Astrocyte (in vitro differentiated cells and primary cell): Measurements from ENCODE around the gene COLQ. TPM values are rescaled to one million over a fixed set of nuclear protein-coding genes. Genes with fewer than 3 reads are reported as not detected.

ENCODE experiments used
- DNase-seq: peaks from one replicate; pipeline ENCODE4 v3.0.0-alpha.2; 2010; ENCODE audit warnings: low read depth
- FAIRE-seq: peaks from 2 replicates; lab custom pipeline; 2011; peaks lifted over from hg19 to GRCh38; lab: Jason Lieb, UNC
- H2AFZ ChIP-seq: 2 replicates; pipeline ENCODE4 v1.6.0; 2012; ENCODE audit warnings: low read depth, low read length, inconsistent platforms
- H3K27ac ChIP-seq: 2 replicates; pipeline ENCODE4 v1.5.1; 2011; ENCODE audit warnings: low read depth, low read length, inconsistent platforms
- H3K27me3 ChIP-seq: 2 replicates; pipeline ENCODE4 v1.6.0; 2011; ENCODE audit warnings: low read length, inconsistent platforms; ENCODE audit not compliant: insufficient read depth
- H3K36me3 ChIP-seq: 2 replicates; pipeline ENCODE4 v1.5.1; 2011; ENCODE audit warnings: low read length, inconsistent platforms; ENCODE audit not compliant: insufficient read depth
- H3K4me1 ChIP-seq: 2 replicates; pipeline ENCODE4 v1.5.1; 2011; ENCODE audit warnings: low read length, inconsistent platforms; ENCODE audit not compliant: insufficient read depth
- H3K4me2 ChIP-seq: 2 replicates; pipeline ENCODE4 v1.6.0; 2012; ENCODE audit warnings: low read length, inconsistent platforms
- H3K4me3 ChIP-seq: 2 replicates; pipeline ENCODE4 v1.5.1; 2011; ENCODE audit warnings: low read depth, mild to moderate bottlenecking, low read length, inconsistent platforms; ENCODE audit not compliant: insufficient read depth
- H3K79me2 ChIP-seq: 2 replicates; pipeline ENCODE4 v1.6.0; 2012; ENCODE audit warnings: mild to moderate bottlenecking, low read length, inconsistent platforms; ENCODE audit not compliant: insufficient read depth
- H3K9ac ChIP-seq: 2 replicates; pipeline ENCODE4 v1.6.0; 2012; ENCODE audit warnings: mild to moderate bottlenecking, low read length, inconsistent platforms
- H3K9me3 ChIP-seq: 2 replicates; pipeline ENCODE4 v1.5.1; 2012; ENCODE audit warnings: low read depth, mild to moderate bottlenecking, low read length, inconsistent platforms; ENCODE audit not compliant: insufficient read depth
- H4K20me1 ChIP-seq: 2 replicates; pipeline ENCODE4 v1.6.0; 2012; ENCODE audit warnings: low read length, inconsistent platforms; ENCODE audit not compliant: insufficient read depth
- H3K27ac Mint-ChIP-seq: one replicate; pipeline ENCODE4 v1.8.0; 2021; ENCODE audit warnings: mild to moderate bottlenecking, mixed read lengths; ENCODE audit not compliant: unreplicated experiment
- H3K27me3 Mint-ChIP-seq: one replicate; pipeline ENCODE4 v1.8.0; 2021; ENCODE audit warnings: low read depth, mixed read lengths; ENCODE audit not compliant: unreplicated experiment
- H3K36me3 Mint-ChIP-seq: one replicate; pipeline ENCODE4 v1.8.0; 2021; ENCODE audit warnings: low read depth, mixed read lengths; ENCODE audit not compliant: unreplicated experiment
- H3K4me1 Mint-ChIP-seq: one replicate; pipeline ENCODE4 v1.8.0; 2021; ENCODE audit warnings: low read depth, mixed read lengths; ENCODE audit not compliant: unreplicated experiment
- H3K4me3 Mint-ChIP-seq: one replicate; pipeline ENCODE4 v1.8.0; 2021; ENCODE audit warnings: mild to moderate bottlenecking, moderate library complexity, mixed read lengths; ENCODE audit not compliant: unreplicated experiment
- H3K9me3 Mint-ChIP-seq: one replicate; pipeline ENCODE4 v1.8.0; 2021; ENCODE audit warnings: mild to moderate bottlenecking, mixed read lengths; ENCODE audit not compliant: unreplicated experiment
- EZH2 ChIP-seq: IDR thresholded peaks from 2 replicates; pipeline ENCODE4 v1.6.1; 2012; ENCODE audit warnings: mild to moderate bottlenecking, low read length, inconsistent platforms; ENCODE audit not compliant: insufficient read depth
- total RNA-seq: library from RNA; stranded (reverse); gene quantifications from 2 replicates; pipeline ENCODE4 v1.2.1, GENCODE V29; 2021
- TF ChIP-seq, protein P1 (sequence below): IDR thresholded peaks from 2 replicates; pipeline ENCODE4 v1.5.1; 2011; ENCODE audit warnings: low read depth, mild to moderate bottlenecking, inconsistent platforms, low read length, moderate library complexity; ENCODE audit not compliant: insufficient read depth

The COLQ gene
- total RNA-seq, 1 donor from 2014 or later: 1.2 TPM

- no peak for DNase-seq
- no peak overlapping the region for H3K4me3 ChIP-seq
- no peak overlapping the region for H3K4me2 ChIP-seq
- no peak overlapping the region for H3K27ac ChIP-seq
- H3K27me3 ChIP-seq: no peaks in the 10 kb centered on the region
- no peaks in the 10 kb centered on the region for H3K79me2 ChIP-seq
- no peaks in the 10 kb centered on the region for H3K9me3 ChIP-seq
- H3K27me3 Mint-ChIP-seq: peaks cover 14% of the 10 kb centered on the region
- no peak overlapping the region for H3K9ac ChIP-seq
- H3K4me1 Mint-ChIP-seq: no peaks in the 10 kb centered on the region
- H3K4me3 Mint-ChIP-seq: no peak overlapping the region
- FAIRE-seq: no peak
- no peaks in the 10 kb centered on the region for H4K20me1 ChIP-seq
- no peaks in the 10 kb centered on the region for H3K4me1 ChIP-seq
- no peaks in the 10 kb centered on the region for H3K36me3 ChIP-seq
- TF ChIP-seq, protein P1, sequence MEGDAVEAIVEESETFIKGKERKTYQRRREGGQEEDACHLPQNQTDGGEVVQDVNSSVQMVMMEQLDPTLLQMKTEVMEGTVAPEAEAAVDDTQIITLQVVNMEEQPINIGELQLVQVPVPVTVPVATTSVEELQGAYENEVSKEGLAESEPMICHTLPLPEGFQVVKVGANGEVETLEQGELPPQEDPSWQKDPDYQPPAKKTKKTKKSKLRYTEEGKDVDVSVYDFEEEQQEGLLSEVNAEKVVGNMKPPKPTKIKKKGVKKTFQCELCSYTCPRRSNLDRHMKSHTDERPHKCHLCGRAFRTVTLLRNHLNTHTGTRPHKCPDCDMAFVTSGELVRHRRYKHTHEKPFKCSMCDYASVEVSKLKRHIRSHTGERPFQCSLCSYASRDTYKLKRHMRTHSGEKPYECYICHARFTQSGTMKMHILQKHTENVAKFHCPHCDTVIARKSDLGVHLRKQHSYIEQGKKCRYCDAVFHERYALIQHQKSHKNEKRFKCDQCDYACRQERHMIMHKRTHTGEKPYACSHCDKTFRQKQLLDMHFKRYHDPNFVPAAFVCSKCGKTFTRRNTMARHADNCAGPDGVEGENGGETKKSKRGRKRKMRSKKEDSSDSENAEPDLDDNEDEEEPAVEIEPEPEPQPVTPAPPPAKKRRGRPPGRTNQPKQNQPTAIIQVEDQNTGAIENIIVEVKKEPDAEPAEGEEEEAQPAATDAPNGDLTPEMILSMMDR: no peak
- TF ChIP-seq EZH2: no peak
- H3K27ac Mint-ChIP-seq: no peak overlapping the region
- H3K9me3 Mint-ChIP-seq: peaks cover 9% of the 10 kb centered on the region
- H3K36me3 Mint-ChIP-seq: peaks cover 5% of the 10 kb centered on the region
- no peak overlapping the region for H2AFZ ChIP-seq
Observed at GRCh38 chr3:15477951-15478639, 43.4 kb downstream of the COLQ start.

DNA sequence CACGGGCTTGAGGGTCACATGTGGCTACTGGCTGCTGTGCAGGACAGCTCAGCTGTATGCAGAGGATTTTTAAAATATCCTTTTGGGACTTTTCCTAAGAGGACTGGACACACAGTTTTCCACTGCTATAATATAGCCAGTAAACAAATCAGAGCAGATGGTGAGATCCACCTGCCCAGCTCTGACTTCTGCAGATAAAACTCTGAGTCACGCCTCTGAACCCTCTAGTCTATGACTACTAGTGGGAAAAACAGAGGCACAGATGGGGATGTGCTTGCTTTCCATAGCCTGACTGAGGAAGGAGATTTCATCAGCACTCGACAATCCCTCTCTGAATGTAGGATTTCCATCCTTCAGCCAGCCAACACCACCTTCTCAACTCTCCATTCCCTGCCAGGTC, 45.1 kb downstream of the COLQ start:
- H3K4me1 Mint-ChIP-seq: no peaks in the 10 kb centered on the region
- H3K27me3 Mint-ChIP-seq: peaks cover 4% of the 10 kb centered on the region
- H3K27ac Mint-ChIP-seq: no peak overlapping the region
- H3K4me2 ChIP-seq: no peak overlapping the region
- peaks cover 1% of the 10 kb centered on the region for H3K9me3 Mint-ChIP-seq
- no peak overlapping the region for H3K27ac ChIP-seq
- no peaks in the 10 kb centered on the region for H3K9me3 ChIP-seq
- FAIRE-seq (no peak), DNase-seq (no peak)
- no peak overlapping the region for H3K4me3 Mint-ChIP-seq
- no peak overlapping the region for H3K9ac ChIP-seq
- no peaks in the 10 kb centered on the region for H3K79me2 ChIP-seq
- no peaks in the 10 kb centered on the region for H4K20me1 ChIP-seq
- peaks cover 3% of the 10 kb centered on the region for H3K36me3 Mint-ChIP-seq
- no peak overlapping the region for H3K4me3 ChIP-seq
- no peak overlapping the region for H2AFZ ChIP-seq
- TF ChIP-seq EZH2: no peak
- TF ChIP-seq, protein P1: no peak
- H3K27me3 ChIP-seq: no peaks in the 10 kb centered on the region
- no peaks in the 10 kb centered on the region for H3K4me1 ChIP-seq
- H3K36me3 ChIP-seq: no peaks in the 10 kb centered on the region

DNA sequence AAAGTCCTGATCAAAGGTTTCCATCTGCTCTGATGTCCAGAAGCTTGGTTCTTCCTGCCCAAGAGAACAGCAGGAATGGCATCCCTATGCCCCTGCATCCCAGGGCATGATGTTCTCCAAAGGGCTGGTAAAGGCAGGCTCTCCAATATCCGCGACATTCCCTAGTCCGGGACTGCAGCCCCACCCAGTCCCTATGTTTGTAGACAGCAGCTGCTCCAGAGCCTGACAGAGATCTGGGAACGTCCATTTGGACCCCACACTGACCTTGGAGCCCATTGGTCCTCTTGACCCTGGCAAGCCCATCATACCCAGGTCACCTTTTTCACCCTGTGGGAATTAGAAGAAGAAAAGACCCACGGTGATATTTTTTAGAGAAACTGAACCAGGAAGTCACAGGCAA, 46.3 kb downstream of the COLQ start:
- H3K9me3 ChIP-seq: no peaks in the 10 kb centered on the region
- FAIRE-seq: no peak

More for the DNA sequence above, 46.3 kb downstream of the COLQ start:
- no peak overlapping the region for H3K4me2 ChIP-seq
- no peaks in the 10 kb centered on the region for H3K27me3 ChIP-seq
- no peak overlapping the region for H3K27ac Mint-ChIP-seq
- no peaks in the 10 kb centered on the region for H3K4me1 Mint-ChIP-seq
- no peaks in the 10 kb centered on the region for H3K79me2 ChIP-seq
- DNase-seq: no peak
- H2AFZ ChIP-seq: no peak overlapping the region
- H3K36me3 Mint-ChIP-seq: no peaks in the 10 kb centered on the region
- no peaks in the 10 kb centered on the region for H4K20me1 ChIP-seq
- H3K9me3 Mint-ChIP-seq: peaks cover 1% of the 10 kb centered on the region
- no peak overlapping the region for H3K4me3 ChIP-seq
- H3K36me3 ChIP-seq: no peaks in the 10 kb centered on the region
- H3K4me1 ChIP-seq: no peaks in the 10 kb centered on the region
- H3K9ac ChIP-seq: no peak overlapping the region
- no peak overlapping the region for H3K4me3 Mint-ChIP-seq
- TF ChIP-seq EZH2: no peak
- TF ChIP-seq, protein P1: no peak
- no peak overlapping the region for H3K27ac ChIP-seq
- peaks cover 11% of the 10 kb centered on the region for H3K27me3 Mint-ChIP-seq
